Fibroblast of skin of right quadriceps (primary cell): ENCODE data around the gene EOGT.

Experiments used
- DNase-seq: peaks from one replicate; pipeline ENCODE4 v3.0.0-alpha.2; 2013

Gene EOGT

DNA sequence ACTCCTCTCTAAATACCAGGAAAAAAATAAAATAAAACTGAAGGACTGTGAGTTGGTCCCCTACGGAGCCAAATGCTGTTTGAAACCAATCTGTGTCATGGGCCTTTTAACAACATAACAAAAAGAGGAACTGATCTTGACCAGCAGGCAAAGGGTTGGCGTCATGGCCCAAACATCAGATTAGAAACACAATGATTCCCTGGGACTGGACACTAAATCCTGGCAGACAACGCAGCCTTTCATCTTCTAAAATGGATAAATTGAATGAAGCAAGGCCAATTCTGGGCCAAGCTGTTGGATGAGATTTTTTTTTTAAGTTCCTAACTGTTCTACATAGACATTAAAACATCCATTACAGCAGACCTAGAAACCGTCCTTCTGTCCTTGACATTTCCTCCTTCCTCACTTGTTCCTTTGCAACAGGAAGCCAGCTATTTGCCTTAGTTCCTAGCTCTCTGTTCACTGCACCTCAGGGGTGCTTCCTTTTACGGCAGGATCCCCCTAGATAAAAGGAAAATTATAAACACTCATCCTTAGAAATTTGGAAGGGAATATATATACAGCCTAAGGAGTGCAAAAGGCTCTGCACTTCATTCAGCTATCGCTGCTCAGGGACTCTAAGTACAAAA, 59.6 kb downstream of the EOGT start:
- DNase-seq: no peak

DNA sequence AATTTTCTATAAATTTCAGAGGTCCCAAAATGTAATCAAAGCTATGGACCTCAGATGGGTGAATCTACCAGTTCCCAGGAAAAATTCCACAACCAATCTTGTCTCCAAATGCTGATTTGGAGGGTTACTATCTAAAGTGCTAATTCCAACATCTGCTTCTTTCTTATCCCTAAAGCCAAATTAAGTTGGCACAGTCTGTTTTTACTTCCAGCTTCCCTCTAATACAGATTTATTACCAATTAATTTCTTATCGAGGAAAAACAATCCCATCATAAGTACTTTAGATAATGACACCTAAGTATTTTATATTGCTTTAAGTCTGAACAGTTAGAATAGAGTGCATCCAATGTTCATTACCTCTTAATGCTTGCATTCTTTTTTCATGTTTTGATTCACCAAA, 68.3 kb downstream of the EOGT start:
- DNase-seq: no peak

DNA sequence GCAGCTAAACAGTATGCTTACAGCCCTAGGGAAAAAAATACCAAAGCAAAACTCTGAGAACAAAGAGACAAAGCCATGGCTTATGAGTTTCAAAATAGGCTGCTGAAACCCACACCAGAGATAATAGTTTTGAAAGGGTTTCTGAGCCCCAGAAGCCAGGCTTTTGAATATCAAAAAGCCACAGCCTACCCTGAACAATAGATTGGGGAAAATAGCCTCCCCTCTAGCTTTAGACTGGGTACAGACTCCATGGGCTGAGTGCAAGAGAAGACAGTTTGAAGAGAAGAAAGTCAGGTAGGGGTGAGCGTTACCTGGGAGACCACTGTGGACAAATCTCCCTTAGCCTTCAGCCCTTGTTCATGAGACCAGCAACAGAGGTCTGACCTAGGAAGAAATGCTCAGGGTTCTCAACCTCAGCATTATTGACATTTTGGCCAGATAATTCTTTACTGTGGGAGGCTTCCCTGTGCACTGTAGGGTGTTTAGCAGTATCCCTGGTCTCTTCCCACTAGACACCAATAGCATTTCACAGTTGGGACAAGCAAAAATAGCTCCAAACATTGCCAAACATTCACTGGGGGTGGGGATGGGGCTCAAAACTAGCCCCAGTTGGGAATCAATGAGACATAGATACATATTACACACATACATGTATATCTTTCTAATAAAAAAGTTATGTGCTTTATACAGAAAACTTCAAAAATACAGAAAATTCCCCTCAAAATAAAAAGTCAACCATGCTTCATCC, 69.6 kb downstream of the EOGT start:
- no peak for DNase-seq

DNA sequence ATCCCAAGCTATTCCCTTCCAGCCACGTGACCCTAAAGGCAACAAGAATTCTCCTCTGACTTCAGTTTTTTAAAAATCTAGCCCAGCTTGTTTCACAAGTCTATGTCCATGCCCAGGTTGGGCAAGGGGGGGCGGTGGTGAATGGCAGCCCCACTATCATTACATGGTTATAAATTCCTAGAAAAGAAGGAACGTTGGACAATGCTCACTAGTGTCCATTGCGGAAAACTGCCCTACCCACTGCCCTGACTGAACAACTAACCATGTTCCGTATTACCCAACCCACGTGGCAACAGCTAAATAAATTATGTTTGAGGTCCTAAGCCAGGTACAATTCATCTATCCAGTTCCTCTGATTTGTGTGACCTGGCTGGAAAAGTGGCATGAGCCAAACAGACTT, 72.4 kb downstream of the EOGT start:
- no peak for DNase-seq

DNA sequence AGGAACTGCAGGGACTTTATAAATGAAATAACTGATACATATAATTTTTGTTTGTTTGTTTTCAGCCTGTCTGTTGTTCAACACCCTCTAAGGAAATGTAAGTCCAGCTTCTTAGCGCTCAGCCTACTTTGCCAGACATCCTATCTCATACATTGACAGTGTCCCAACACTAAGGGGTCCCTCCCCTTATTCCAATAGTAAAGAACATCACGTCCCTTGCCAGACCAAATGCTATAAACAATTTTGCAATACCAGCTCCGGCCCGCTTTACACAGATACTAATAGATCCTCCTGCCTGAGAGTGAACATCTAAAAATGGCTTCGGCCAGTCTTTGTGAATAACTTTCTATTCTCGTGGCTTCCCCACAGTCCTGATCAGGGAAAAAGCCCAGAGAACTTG, 76.6 kb downstream of the EOGT start:
- no peak for DNase-seq

DNA sequence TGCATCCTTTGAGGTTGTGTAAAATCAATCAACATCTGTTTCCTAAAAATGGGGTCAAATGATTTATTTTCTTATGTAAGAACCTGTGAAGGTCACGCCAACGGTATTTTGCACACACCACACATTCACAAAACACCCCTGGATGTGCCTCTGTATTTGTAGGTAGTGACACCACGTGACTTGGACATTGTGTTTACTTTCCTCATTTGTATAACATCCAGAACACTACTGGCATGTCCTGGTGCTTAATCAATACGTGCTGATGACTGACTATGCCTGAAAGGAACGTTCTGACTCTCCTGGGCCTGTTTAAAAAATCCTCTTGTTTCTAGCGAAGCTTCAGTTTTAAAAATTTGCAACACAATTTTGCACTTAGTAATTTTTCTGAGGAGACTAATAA, 77.7 kb downstream of the EOGT start:
- DNase-seq: no peak

DNA sequence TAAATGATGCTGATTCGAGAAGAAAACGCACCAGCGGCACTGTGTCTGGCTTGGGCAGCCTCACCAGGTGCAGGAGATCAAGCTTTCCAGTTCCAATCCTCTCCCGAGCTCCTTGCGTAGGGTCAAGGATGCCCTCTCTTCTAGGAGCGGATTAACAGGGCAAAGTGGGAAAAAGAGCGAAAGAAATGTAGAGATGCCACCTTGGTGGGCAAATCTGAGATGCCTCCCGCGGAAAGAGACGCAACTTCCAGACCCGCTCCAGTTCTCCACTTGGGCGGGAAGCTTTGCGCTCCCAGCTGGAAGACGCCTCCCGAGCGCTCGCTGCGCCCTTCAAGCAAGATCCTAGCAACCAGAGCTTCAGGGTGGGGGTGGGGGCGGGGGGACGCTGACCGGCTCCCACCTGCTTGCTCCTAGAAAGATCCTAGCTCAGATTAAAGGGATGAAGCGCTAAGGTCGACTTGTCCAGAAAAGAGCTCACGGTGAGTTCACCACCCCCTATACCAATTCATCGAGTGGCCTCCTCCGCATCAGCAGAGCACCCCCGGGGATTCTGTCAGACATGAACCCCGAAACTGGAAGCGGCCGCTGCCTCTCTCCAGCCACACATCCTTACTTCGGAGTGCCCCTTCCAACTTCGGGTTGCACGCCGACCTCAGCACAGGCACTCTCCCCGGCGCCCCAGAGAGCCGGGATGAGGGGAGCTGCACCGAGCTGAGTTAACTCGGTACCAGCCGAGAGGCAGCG, 81.9 kb downstream of the EOGT start:
- DNase-seq: no peak
